Esophagus muscularis mucosa (tissue), 4 donors: ENCODE data around the gene KRTAP29-1.

Source experiments
- CTCF ChIP-seq, 3 experiments: fragments of 200-600 bp in 2 of 3; fragments of 450-650 bp in 1 of 3; sonication (generic) in 2 of 3; IDR thresholded peaks; one replicate each; pipeline ENCODE4 v1.5.1; 2017 to 2019; ENCODE audit warnings: antibody characterized with exemption in 3 of 3, mild to moderate bottlenecking in 2 of 3, moderate library complexity in 1 of 3
- EP300 ChIP-seq: sonication (generic); formaldehyde crosslinking; IDR thresholded peaks from one replicate; pipeline ENCODE4 v1.6.1; 2017; ENCODE audit warnings: antibody characterized with exemption
- POLR2A ChIP-seq: fragments of 450-650 bp; IDR thresholded peaks from one replicate; pipeline ENCODE4 v1.6.1; 2017; ENCODE audit warnings: antibody characterized with exemption, moderate library complexity, mild to moderate bottlenecking, low read depth
- POLR2AphosphoS5 ChIP-seq, 2 donors: sonication (generic); formaldehyde crosslinking; IDR thresholded peaks; one replicate each; pipeline ENCODE4 v1.6.1; 2017; ENCODE audit warnings: antibody characterized with exemption in 2 of 2

- TF ChIP-seq CTCF (IDR thresholded peaks at IDR 0.05) (no peak), POLR2A (no peak), POLR2AphosphoS5 (IDR thresholded peaks at IDR 0.05) (no peak), EP300 (no peak)
Observed at GRCh38 chr17:41333836-41334235, 31.2 kb upstream of the KRTAP29-1 start.
